ENCODE measurements around the gene ZNF143. TPM values are rescaled to one million over a fixed set of nuclear protein-coding genes. Genes with fewer than 3 reads are reported as not detected.

ZNF143 gene
- total and polyA plus RNA-seq, 2 of the 13 experiments (the other 11 are each of a cell fraction or from before 2014, with no cell fraction given) = 22.4 to 35.6 TPM

GRCh38 chr11:9568854-9569587 is 108.2 kb downstream of the ZNF143 start (continued):
- no peak for TF ChIP-seq THAP9 (CRISPR knock-in tag; IDR thresholded peaks at IDR 0.05; ENCODE audit: borderline replicate concordance)
- no peak for TF ChIP-seq HNRNPLL (IDR thresholded peaks at IDR 0.05; ENCODE audit: low read depth, low read length, poor library complexity, severe bottlenecking)
- TF ChIP-seq SMAD9 (CRISPR knock-in tag; IDR thresholded peaks at IDR 0.05) = no peak
- no peak for TF ChIP-seq ZNF776 (CRISPR knock-in tag; IDR thresholded peaks at IDR 0.05)
- TF ChIP-seq HMG20B (CRISPR knock-in tag; conservative IDR thresholded peaks at IDR 0.05) = peak; percentile 51; the same call in 1 of the 2 replicates
- peak; percentile 93 for TF ChIP-seq GATAD2A (CRISPR knock-in tag; IDR thresholded peaks at IDR 0.05)
- no peak for TF ChIP-seq ZFYVE20 (CRISPR knock-in tag; IDR thresholded peaks at IDR 0.05; ENCODE audit: borderline replicate concordance, low read depth)
- TF ChIP-seq MXD3 (CRISPR knock-in tag; IDR thresholded peaks at IDR 0.05) = no peak
- no peak for TF ChIP-seq SNAI1 (CRISPR knock-in tag; IDR thresholded peaks at IDR 0.05; ENCODE audit: borderline replicate concordance)
- no peak for TF ChIP-seq ZNF367 (CRISPR knock-in tag; IDR thresholded peaks at IDR 0.05; ENCODE audit: borderline replicate concordance)
- no peak for TF ChIP-seq ZNF7 (CRISPR knock-in tag; IDR thresholded peaks at IDR 0.05)
- 0 out of 2 replicates have a peak, but pooled peaks have one; percentile 34 for TF ChIP-seq ZBTB14 (CRISPR knock-in tag; IDR thresholded peaks at IDR 0.05)
- TF ChIP-seq MAFK (conservative IDR thresholded peaks at IDR 0.05 in 1 of 2, IDR thresholded peaks at IDR 0.05 in 1 of 2; ENCODE audit: low read length in 2 of 2) = no peak
- TF ChIP-seq ZNF766 (CRISPR knock-in tag; IDR thresholded peaks at IDR 0.05; ENCODE audit: borderline replicate concordance) = no peak
- TF ChIP-seq MYPOP (CRISPR knock-in tag; IDR thresholded peaks at IDR 0.05) = peak; percentile 74; the same call in 1 of the 2 replicates
- TF ChIP-seq DR1 (CRISPR knock-in tag; IDR thresholded peaks at IDR 0.05) = no peak
- TF ChIP-seq TARDBP (CRISPR knock-in tag; IDR thresholded peaks at IDR 0.05) = peak; percentile 79; the same call in 1 of the 2 replicates
- TF ChIP-seq HDAC6 (IDR thresholded peaks at IDR 0.05; ENCODE audit: low read depth, low read length) = 0 out of 2 replicates have a peak, but pooled peaks have one; percentile 36
- TF ChIP-seq ZNF431 (CRISPR knock-in tag; IDR thresholded peaks at IDR 0.05; ENCODE audit: borderline replicate concordance, low read depth) = no peak
- peak; percentile 54; the same call in 1 of the 2 replicates for TF ChIP-seq ZSCAN21 (CRISPR knock-in tag; IDR thresholded peaks at IDR 0.05; ENCODE audit: borderline replicate concordance)
- peak; percentile 85; the same call in 1 of the 2 replicates for TF ChIP-seq POLR2AphosphoS2 (IDR thresholded peaks at IDR 0.05; ENCODE audit: low read depth, low read length)
- no peak for TF ChIP-seq CENPT (CRISPR knock-in tag; IDR thresholded peaks at IDR 0.05; ENCODE audit: low read depth)
- TF ChIP-seq ZNF235 (CRISPR knock-in tag; IDR thresholded peaks at IDR 0.05; ENCODE audit: borderline replicate concordance) = no peak
- peak; percentile 70 for TF ChIP-seq ZNF564 (CRISPR knock-in tag; IDR thresholded peaks at IDR 0.05)
- TF ChIP-seq KLF15 (CRISPR knock-in tag; IDR thresholded peaks at IDR 0.05; ENCODE audit: borderline replicate concordance) = no peak
